ENCODE measurements around the gene ABHD16A.

ABHD16A gene

GRCh38 chr6:31658983-31659648 lies 44.0 kb downstream of the ABHD16A start:
- Histone ChIP-seq H3K27ac (ENCODE audit: low read depth, low read length, severe bottlenecking) (no peak overlapping the region), H3K4me3 (ENCODE audit: extremely low read depth, insufficient read depth, low read length, poor library complexity, severe bottlenecking) (peak overlapping the region; percentile 84)
- 95 to 100% methylated on average over 11 to 13 of the region's 13 CpGs for WGBS, 2 experiments (ENCODE audit: insufficient coverage in 2 of 2)

DNA sequence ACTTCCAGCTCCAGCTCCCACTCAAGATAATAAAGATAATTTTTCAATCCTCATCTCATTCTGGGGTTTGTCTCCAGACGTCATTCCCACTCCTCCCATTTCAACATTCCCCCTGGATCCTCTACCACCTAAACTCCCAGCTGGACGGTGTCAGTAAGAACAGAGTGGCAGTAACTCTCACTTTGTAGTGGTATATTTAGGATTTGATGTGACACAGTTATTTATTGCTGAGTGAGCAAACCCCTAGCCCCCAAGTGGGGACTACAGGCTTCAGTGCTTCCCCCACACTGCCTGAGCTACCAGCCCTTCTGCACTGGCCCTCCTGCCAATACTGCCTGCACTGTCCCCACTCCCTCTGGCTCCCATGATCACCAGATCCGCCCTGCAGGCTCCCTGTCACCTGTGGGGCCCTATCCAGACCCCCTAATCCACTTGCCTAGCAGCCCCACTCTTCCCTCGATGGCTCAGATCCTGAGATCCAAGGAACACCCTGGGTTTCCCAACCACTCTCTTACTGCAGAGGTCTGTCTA lies 44.9 kb downstream of the ABHD16A start:
- H3K4me3 ChIP-seq (ENCODE audit: extremely low read depth, insufficient read depth, low read length, poor library complexity, severe bottlenecking), result no peak overlapping the region
- no peaks in the 10 kb centered on the region for H3K9me3 ChIP-seq (ENCODE audit: control insufficient read depth, low read length)
- peaks cover 42% of the 10 kb centered on the region for H3K36me3 ChIP-seq (ENCODE audit: control insufficient read depth, insufficient read depth, low read length)
- H3K27ac ChIP-seq (ENCODE audit: low read depth, low read length, severe bottlenecking), result no peak overlapping the region
- H3K4me1 ChIP-seq (ENCODE audit: control insufficient read depth, insufficient read depth, low read length, poor library complexity, severe bottlenecking), result peaks cover 21% of the 10 kb centered on the region
- 83 to 100% methylated on average over 2 of the region's 4 CpGs for WGBS, 2 experiments (ENCODE audit: insufficient coverage in 2 of 2)

More at GRCh38 chr6:31658983-31659648, 44.0 kb downstream of the ABHD16A start:
- Histone ChIP-seq H3K9me3 (ENCODE audit: control insufficient read depth, low read length) (no peaks in the 10 kb centered on the region), H3K4me1 (ENCODE audit: control insufficient read depth, insufficient read depth, low read length, poor library complexity, severe bottlenecking) (peaks cover 26% of the 10 kb centered on the region), H3K36me3 (ENCODE audit: control insufficient read depth, insufficient read depth, low read length) (peaks cover 48% of the 10 kb centered on the region)

GRCh38 chr6:31657406-31658157 lies 45.5 kb downstream of the ABHD16A start:
- WGBS, 2 experiments (ENCODE audit: insufficient coverage in 2 of 2), result 80 to 96% methylated on average over 1 to 2 of the region's 6 CpGs
- Histone ChIP-seq H3K9me3 (ENCODE audit: control insufficient read depth, low read length) (no peaks in the 10 kb centered on the region), H3K27ac (ENCODE audit: low read depth, low read length, severe bottlenecking) (no peak overlapping the region), H3K4me3 (ENCODE audit: extremely low read depth, insufficient read depth, low read length, poor library complexity, severe bottlenecking) (no peak overlapping the region), H3K4me1 (ENCODE audit: control insufficient read depth, insufficient read depth, low read length, poor library complexity, severe bottlenecking) (peaks cover 17% of the 10 kb centered on the region), H3K36me3 (ENCODE audit: control insufficient read depth, insufficient read depth, low read length) (peaks cover 36% of the 10 kb centered on the region)

DNA sequence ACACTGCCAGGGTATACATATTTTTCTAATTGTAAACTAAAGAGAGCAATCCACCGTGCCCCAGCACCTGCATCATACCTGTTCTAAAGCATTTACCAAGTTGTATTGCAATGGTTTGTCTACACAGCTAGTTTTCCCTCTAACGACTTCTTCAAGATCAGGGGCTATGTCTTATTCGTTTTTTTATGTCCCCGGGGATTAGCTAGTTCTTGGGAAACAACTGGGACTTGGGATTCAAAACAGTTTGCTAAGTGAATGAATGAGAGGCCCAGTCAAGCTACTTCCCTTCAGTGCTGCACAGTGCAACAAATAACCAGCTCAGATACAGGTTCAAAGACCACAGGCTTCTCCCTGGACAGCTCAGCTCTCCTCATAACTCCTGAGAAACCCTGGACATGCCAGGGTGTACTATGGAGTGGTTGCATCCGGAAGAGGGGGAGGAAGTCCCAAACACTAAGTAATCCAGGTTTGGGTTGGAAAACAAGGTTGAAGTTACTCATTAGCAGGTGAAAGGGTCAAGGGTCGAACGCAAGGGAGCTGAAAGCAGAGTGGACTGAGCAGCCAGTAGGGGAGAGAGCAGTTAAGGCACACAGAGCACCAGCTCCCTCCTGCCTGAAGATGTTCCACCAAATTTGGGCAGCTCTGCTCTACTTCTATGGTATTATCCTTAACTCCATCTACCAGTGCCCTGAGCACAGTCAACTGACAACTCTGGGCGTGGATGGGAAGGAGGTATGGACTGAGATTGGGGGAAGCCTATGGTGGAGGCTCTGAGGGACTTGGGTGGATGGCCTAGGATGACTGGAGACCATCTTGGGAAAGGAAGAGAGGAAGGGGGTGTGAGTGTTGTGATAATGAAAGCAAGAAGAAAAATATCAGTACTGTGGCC lies 47.5 kb downstream of the ABHD16A start, which contains the start of gene APOM:
TSS of gene APOM (plus strand) at position 546 of the 889 bp plus-strand sequence. CDS start at position 619, 73 bp downstream.
- Histone ChIP-seq H3K4me3 (ENCODE audit: extremely low read depth, insufficient read depth, low read length, poor library complexity, severe bottlenecking) (no peak within 1 kb of the TSS), H3K9me3 (ENCODE audit: control insufficient read depth, low read length) (no peaks in the 10 kb centered on the region), H3K4me1 (ENCODE audit: control insufficient read depth, insufficient read depth, low read length, poor library complexity, severe bottlenecking) (peaks cover 25% of the 10 kb centered on the region), H3K36me3 (ENCODE audit: control insufficient read depth, insufficient read depth, low read length) (peaks cover 26% of the 10 kb centered on the region), H3K27ac (ENCODE audit: low read depth, low read length, severe bottlenecking) (no peak within 1 kb of the TSS)
- WGBS, 2 experiments (ENCODE audit: insufficient coverage in 2 of 2), result 90 to 96% methylated on average over 6 to 7 of the region's 8 CpGs

- 92% methylated on average over 5 to 6 of the region's 8 CpGs for WGBS, 2 experiments (ENCODE audit: insufficient coverage in 2 of 2)
Observed at GRCh38 chr6:31654574-31655348, 48.4 kb downstream of the ABHD16A start.

GRCh38 chr6:31652925-31653724 lies 50.0 kb downstream of the ABHD16A start:
- Histone ChIP-seq H3K36me3 (ENCODE audit: control insufficient read depth, insufficient read depth, low read length) (peaks cover 39% of the 10 kb centered on the region), H3K9me3 (ENCODE audit: control insufficient read depth, low read length) (no peaks in the 10 kb centered on the region), H3K4me1 (ENCODE audit: control insufficient read depth, insufficient read depth, low read length, poor library complexity, severe bottlenecking) (peaks cover 11% of the 10 kb centered on the region), H3K27ac (ENCODE audit: low read depth, low read length, severe bottlenecking) (peak overlapping the region; percentile 99), H3K4me3 (ENCODE audit: extremely low read depth, insufficient read depth, low read length, poor library complexity, severe bottlenecking) (peak overlapping the region; percentile 92)
- WGBS, 2 experiments (ENCODE audit: insufficient coverage in 2 of 2), result 17 to 22% methylated on average over 26 to 27 of the region's 37 CpGs

More at GRCh38 chr6:31654574-31655348, 48.4 kb downstream of the ABHD16A start:
- Histone ChIP-seq H3K4me3 (ENCODE audit: extremely low read depth, insufficient read depth, low read length, poor library complexity, severe bottlenecking) (no peak overlapping the region), H3K4me1 (ENCODE audit: control insufficient read depth, insufficient read depth, low read length, poor library complexity, severe bottlenecking) (peaks cover 23% of the 10 kb centered on the region), H3K36me3 (ENCODE audit: control insufficient read depth, insufficient read depth, low read length) (peaks cover 34% of the 10 kb centered on the region), H3K9me3 (ENCODE audit: control insufficient read depth, low read length) (no peaks in the 10 kb centered on the region), H3K27ac (ENCODE audit: low read depth, low read length, severe bottlenecking) (no peak overlapping the region)

DNA sequence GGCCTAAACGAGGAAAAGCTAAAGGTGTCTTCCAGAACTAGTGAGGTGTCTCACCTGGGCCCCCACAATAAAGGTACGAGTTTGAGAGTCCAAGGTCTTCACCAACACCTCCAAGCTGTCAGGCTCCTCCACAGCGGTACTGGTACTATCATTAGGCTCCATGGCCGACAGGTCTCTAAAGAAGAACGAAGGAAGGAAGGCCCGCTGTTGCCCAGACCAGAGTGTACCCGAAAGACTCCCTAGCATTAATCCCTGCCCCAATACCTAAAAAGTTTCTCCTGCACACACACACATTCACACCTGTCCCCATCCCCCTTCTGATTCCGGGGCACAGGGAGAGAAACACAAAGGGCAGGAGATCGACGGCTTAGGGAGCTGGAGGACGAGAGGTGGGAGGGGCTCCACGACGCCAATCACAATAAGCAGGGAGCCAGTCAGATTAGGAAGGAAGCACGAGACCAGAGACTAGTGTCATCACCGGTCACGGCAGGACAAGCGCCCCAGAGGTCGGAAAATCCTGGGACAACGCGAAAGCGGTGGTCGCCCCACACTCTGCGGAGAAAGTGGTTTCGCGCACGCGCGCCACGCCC lies 51.4 kb downstream of the ABHD16A start:
- Histone ChIP-seq H3K36me3 (ENCODE audit: control insufficient read depth, insufficient read depth, low read length) (peaks cover 48% of the 10 kb centered on the region), H3K9me3 (ENCODE audit: control insufficient read depth, low read length) (no peaks in the 10 kb centered on the region), H3K4me1 (ENCODE audit: control insufficient read depth, insufficient read depth, low read length, poor library complexity, severe bottlenecking) (peaks cover 11% of the 10 kb centered on the region), H3K4me3 (ENCODE audit: extremely low read depth, insufficient read depth, low read length, poor library complexity, severe bottlenecking) (peak overlapping the region; percentile 92), H3K27ac (ENCODE audit: low read depth, low read length, severe bottlenecking) (peak overlapping the region; percentile 99)
- 3 to 7% methylated on average over 17 to 20 of the region's 29 CpGs for WGBS, 2 experiments (ENCODE audit: insufficient coverage in 2 of 2)

GRCh38 chr6:31645325-31645724 lies 57.8 kb downstream of the ABHD16A start:
- Histone ChIP-seq H3K4me3 (ENCODE audit: extremely low read depth, insufficient read depth, low read length, poor library complexity, severe bottlenecking) (no peak overlapping the region), H3K36me3 (ENCODE audit: control insufficient read depth, insufficient read depth, low read length) (peaks cover 96% of the 10 kb centered on the region), H3K27ac (ENCODE audit: low read depth, low read length, severe bottlenecking) (no peak overlapping the region), H3K4me1 (ENCODE audit: control insufficient read depth, insufficient read depth, low read length, poor library complexity, severe bottlenecking) (no peaks in the 10 kb centered on the region), H3K9me3 (ENCODE audit: control insufficient read depth, low read length) (no peaks in the 10 kb centered on the region)
- 94 to 97% methylated on average over 8 of the region's 9 CpGs for WGBS, 2 experiments (ENCODE audit: insufficient coverage in 2 of 2)

DNA sequence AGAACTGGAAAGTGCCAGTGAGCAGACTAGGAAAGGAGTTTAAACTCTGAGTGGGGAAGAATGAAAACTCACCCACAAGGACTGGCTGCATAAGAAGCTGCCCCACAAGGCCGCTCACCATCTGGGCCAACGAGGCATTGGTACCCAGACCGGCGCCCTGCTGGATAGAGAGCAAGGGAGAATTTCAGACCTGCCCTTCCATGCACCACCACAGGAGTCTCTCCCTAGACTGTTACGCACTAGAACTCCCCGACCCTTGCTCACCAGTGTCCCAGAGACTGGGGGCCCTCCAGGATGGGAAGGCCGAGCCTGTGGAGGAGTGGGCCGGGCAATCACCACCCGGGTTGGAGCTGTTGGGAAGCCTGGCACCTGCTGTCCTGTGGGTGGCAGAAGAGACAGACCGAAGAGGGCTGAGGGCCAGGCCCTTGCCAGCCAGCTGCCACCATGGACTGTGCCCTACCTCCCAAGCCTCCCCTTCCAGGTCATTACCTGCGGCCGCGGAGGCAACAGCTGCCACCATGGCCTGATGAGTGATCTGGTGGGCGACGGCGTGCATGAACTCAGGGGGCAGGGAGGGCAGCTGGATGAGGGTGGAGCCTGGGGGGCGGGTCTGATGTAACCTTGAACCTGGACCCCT lies 59.2 kb downstream of the ABHD16A start:
- 94 to 98% methylated on average over 7 to 11 of the region's 17 CpGs for WGBS, 2 experiments (ENCODE audit: insufficient coverage in 2 of 2)
- Histone ChIP-seq H3K36me3 (ENCODE audit: control insufficient read depth, insufficient read depth, low read length) (peaks cover 96% of the 10 kb centered on the region), H3K4me3 (ENCODE audit: extremely low read depth, insufficient read depth, low read length, poor library complexity, severe bottlenecking) (no peak overlapping the region), H3K4me1 (ENCODE audit: control insufficient read depth, insufficient read depth, low read length, poor library complexity, severe bottlenecking) (no peaks in the 10 kb centered on the region), H3K9me3 (ENCODE audit: control insufficient read depth, low read length) (no peaks in the 10 kb centered on the region), H3K27ac (ENCODE audit: low read depth, low read length, severe bottlenecking) (no peak overlapping the region)

All from mesodermal cell (in vitro differentiated cells).